Measurements from ENCODE around the gene CRNN.

Gene CRNN

DNA sequence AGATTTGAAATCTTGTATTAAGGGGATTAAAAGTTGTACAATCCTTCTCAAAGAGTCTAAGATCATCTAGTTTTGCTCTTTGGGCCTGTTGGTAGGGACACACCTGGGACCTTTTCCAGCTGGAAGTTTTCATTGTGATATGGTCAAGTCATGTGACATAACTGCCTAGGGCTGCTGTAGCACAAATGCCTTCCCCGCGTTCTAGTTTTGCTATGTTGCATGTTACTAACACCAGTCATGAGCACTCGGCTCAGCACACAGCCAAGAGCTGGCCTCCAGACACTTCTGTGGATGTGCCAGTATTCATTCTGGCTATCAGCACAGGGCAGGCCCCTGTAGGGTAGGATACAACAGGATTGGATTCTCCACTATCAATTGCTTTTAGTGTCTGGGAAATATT is 39.6 kb downstream of the CRNN start:
- no peak for TF ChIP-seq NFIC (IDR thresholded peaks at IDR 0.05)
- TF ChIP-seq EP300 (IDR thresholded peaks at IDR 0.05; ENCODE audit: borderline replicate concordance), result no peak
- no peak for TF ChIP-seq CEBPB (IDR thresholded peaks at IDR 0.05)
- TF ChIP-seq MAX (IDR thresholded peaks at IDR 0.05), result no peak
- no peak for TF ChIP-seq EGR1 (IDR thresholded peaks at IDR 0.05)
- no peak for TF ChIP-seq REST (IDR thresholded peaks at IDR 0.05; ENCODE audit: low read depth)
- TF ChIP-seq TAF1 (IDR thresholded peaks at IDR 0.05; ENCODE audit: low read depth), result no peak
- no peak for TF ChIP-seq FOXM1 (IDR thresholded peaks at IDR 0.05; ENCODE audit: borderline replicate concordance, low read depth)
- TF ChIP-seq CREB1 (IDR thresholded peaks at IDR 0.05; ENCODE audit: low read depth), result no peak
- TF ChIP-seq TCF12 (IDR thresholded peaks at IDR 0.05; ENCODE audit: low read depth), result no peak
- TF ChIP-seq TEAD4 (IDR thresholded peaks at IDR 0.05), result no peak
- no peak for TF ChIP-seq ZBTB7A (IDR thresholded peaks at IDR 0.05; ENCODE audit: low read depth)
- no peak for TF ChIP-seq YY1 (IDR thresholded peaks at IDR 0.05; ENCODE audit: low read depth)

- TF ChIP-seq TAF1 (IDR thresholded peaks at IDR 0.05; ENCODE audit: low read depth), result no peak
These were observed 41.4 kb downstream of the CRNN start for GRCh38 chr1:152372672-152373071.

DNA sequence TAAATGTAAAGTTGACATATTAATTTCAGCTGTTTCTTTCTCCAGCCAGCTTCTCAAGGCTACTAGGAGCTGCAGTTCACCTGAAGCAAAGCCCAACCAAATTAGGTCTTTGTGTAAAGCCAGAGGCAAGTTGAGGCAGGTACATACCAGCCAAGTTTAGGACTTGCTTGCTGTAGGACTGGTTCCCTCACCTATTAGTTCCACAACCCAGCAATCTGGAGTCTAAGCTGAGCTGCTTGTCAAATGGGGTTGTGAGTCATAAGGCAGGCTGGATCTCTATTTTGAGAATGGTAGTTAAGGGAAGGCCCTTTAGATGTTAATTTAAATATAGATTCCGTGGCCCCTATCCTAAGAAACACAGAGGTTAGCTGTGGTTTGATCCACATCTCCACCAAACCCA is 46.6 kb downstream of the CRNN start:
- TF ChIP-seq TAF1 (IDR thresholded peaks at IDR 0.05; ENCODE audit: low read depth) (no peak), FOXM1 (IDR thresholded peaks at IDR 0.05; ENCODE audit: borderline replicate concordance, low read depth) (no peak), CREB1 (IDR thresholded peaks at IDR 0.05; ENCODE audit: low read depth) (no peak), ZBTB7A (IDR thresholded peaks at IDR 0.05; ENCODE audit: low read depth) (no peak), EP300 (IDR thresholded peaks at IDR 0.05; ENCODE audit: borderline replicate concordance) (no peak)

GRCh38 chr1:152359906-152360305 is 54.2 kb downstream of the CRNN start, which contains the start of gene FLG2:
Gene FLG2 (minus strand): TSS chr1:152360006. CDS start chr1:152358884, 1,122 bp downstream.
- TF ChIP-seq EGR1 (IDR thresholded peaks at IDR 0.05) (no peak), CEBPB (IDR thresholded peaks at IDR 0.05) (no peak), TCF12 (IDR thresholded peaks at IDR 0.05; ENCODE audit: low read depth) (no peak), NFIC (IDR thresholded peaks at IDR 0.05) (no peak), MAX (IDR thresholded peaks at IDR 0.05) (no peak), TEAD4 (IDR thresholded peaks at IDR 0.05) (no peak), CREB1 (IDR thresholded peaks at IDR 0.05; ENCODE audit: low read depth) (no peak), TAF1 (IDR thresholded peaks at IDR 0.05; ENCODE audit: low read depth) (no peak), ZBTB7A (IDR thresholded peaks at IDR 0.05; ENCODE audit: low read depth) (no peak), RAD21 (IDR thresholded peaks at IDR 0.05; ENCODE audit: low read depth) (no peak), EP300 (IDR thresholded peaks at IDR 0.05; ENCODE audit: borderline replicate concordance) (no peak), FOXM1 (IDR thresholded peaks at IDR 0.05; ENCODE audit: borderline replicate concordance, low read depth) (no peak), REST (IDR thresholded peaks at IDR 0.05; ENCODE audit: low read depth) (no peak), YY1 (IDR thresholded peaks at IDR 0.05; ENCODE audit: low read depth) (no peak)
- TF ChIP-seq, protein P1, sequence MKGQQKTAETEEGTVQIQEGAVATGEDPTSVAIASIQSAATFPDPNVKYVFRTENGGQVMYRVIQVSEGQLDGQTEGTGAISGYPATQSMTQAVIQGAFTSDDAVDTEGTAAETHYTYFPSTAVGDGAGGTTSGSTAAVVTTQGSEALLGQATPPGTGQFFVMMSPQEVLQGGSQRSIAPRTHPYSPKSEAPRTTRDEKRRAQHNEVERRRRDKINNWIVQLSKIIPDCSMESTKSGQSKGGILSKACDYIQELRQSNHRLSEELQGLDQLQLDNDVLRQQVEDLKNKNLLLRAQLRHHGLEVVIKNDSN (IDR thresholded peaks at IDR 0.05), result no peak

Measured in Ishikawa (cell line).